Erythroblast (primary cell): ENCODE results near the gene IRS4.

ENCODE experiments used
- GATA1 ChIP-seq: IDR thresholded peaks from 2 replicates; pipeline ENCODE4 v1.6.1; 2011; ENCODE audit warnings: low read depth, mild to moderate bottlenecking, control low read depth, low read length, moderate library complexity
- POLR2A ChIP-seq: IDR thresholded peaks from 2 replicates; pipeline ENCODE4 v1.6.1; 2011; ENCODE audit warnings: mild to moderate bottlenecking, low read length

GRCh38 chrX:108704839-108705238, 31.5 kb downstream of the IRS4 start:
- no peak for TF ChIP-seq POLR2A
- no peak for TF ChIP-seq GATA1
